NCI-H226 (cell line): ENCODE results near the gene SEMA3A.
"Not testable (repeated sequence)": the region's sequence is repeated elsewhere in the genome, so short reads cannot be mapped to it uniquely, and the experiment has no call there.

Experiments
- DNase-seq: peaks from one replicate; pipeline ENCODE4 v3.0.0-alpha.2; 2015

The SEMA3A gene

GRCh38 chr7:84107259-84107658 is 87.3 kb downstream of the SEMA3A start:
- DNase-seq: no peak

- DNase-seq: no peak
Observed at GRCh38 chr7:84106291-84106690, 88.3 kb downstream of the SEMA3A start.

DNA sequence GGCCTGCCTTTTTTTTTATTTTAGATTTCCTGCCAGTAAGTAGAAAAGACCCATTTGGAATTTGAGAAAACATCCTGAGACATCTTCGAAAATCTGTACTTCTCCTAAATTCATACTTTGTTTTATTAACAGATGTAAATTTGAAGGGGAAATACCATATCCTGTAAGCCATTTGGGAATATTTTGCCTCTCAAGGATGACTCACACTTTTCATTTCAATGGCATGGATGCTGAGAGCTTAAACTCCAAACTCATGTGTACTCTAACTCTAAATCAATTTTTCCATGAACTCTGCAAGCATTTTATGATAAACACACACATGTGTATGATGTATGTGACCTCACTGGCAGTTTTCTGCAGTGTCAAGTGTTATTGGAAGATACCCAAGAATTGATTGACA is 89.0 kb downstream of the SEMA3A start:
- no peak for DNase-seq

- DNase-seq: no peak
Observed at GRCh38 chr7:84104826-84105225, 89.8 kb downstream of the SEMA3A start.

GRCh38 chr7:84102213-84102612 is 92.4 kb downstream of the SEMA3A start:
- peak; percentile 34 for DNase-seq

DNA sequence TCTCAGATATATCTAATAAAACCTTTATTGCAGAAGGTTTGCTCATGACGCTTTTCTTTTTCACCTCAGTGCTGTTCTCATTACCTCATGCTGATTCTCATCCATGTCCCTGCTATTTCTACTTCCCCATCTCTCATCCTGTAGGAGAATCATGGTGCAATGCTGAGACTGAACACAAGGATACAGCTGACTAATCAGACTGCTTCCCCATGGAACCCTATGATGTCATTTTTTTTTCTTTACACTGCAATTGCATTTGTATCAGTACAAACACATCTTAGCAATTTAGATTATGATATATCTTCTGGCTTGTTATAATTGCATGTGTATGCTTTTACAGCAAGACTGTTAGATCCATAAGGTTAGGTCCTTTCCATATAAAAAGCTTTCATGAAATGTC is 93.7 kb downstream of the SEMA3A start:
- peak; percentile 56 for DNase-seq

GRCh38 chr7:84095971-84096370 is 98.6 kb downstream of the SEMA3A start:
- DNase-seq: no peak

DNA sequence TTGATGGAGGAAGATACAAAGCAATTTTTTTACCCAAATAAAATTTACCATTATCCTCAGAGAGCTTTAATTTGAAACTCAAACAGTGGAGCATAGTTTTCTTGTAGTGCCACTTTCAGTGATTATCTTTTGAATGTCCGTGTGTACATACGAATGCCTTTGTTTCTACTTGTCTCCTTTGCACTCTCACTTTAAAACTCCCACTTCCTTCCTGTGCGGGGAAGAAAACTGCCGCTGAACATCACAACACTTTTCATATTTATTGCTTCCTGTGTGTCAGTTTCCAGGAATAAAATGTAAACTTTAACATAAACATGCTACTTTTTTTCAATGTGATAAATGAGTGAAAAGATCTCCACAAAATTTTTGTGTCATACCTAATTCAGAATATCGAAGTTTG is 102.4 kb downstream of the SEMA3A start:
- no peak for DNase-seq

DNA sequence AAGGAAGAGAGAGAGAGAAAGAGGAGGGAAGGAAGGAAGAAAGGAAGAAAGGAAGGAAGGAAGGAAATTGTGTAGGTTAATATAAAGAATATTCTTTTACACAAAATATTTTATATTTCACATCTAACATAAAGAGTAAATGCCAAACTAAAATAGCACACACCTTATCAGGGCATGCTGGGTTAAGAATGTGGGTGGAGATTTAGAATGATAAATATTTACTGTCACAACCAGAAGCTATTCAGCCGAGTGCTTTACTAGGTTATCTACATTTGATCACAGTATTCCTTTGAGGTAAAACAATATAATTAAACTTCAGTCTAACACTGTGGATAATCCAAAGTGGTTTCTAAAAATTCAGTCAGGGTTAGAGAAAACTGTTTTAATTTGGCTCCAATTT is 103.3 kb downstream of the SEMA3A start:
- peak; percentile 6 for DNase-seq

GRCh38 chr7:84088802-84089201 is 105.8 kb downstream of the SEMA3A start:
- no peak for DNase-seq

GRCh38 chr7:84085998-84086397 is 108.6 kb downstream of the SEMA3A start:
- DNase-seq: no peak

DNA sequence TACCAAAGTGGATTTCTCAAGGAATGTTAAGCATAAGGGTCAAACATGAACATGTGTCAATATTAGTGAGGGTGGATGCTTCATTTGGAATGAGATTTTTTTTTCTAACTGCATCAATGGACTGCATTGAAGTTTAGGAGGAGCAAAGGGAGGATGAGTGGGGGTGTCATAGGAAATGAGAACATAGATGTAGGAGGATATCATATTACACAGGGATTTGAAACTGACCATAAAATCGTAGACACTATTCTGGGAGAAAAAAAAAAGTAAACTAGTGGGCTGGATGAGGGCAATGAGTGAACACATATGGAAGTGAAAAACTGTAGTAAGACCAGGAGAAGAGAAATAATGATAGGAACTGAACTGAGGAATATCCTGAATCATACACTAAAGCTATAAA is 109.4 kb downstream of the SEMA3A start:
- DNase-seq: peak; percentile 55

DNA sequence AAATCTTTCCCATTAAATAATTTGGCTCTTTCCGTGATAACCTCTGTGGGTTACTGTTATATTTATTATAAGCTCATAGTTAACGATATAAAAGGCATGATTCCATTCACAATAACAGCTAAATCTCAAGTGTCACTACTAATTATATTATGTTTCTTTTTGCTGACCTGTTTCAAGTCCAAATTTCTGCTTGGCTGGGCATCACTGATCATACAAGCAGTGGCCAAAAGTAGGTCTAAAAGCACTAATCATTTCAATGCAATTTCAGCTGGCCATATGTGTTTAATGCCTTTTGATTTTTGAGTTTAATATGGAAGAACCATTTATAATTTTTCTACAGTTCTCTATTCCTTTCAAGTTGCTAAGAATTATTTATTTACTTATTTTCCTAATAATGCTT is 110.7 kb downstream of the SEMA3A start:
- no peak for DNase-seq

DNA sequence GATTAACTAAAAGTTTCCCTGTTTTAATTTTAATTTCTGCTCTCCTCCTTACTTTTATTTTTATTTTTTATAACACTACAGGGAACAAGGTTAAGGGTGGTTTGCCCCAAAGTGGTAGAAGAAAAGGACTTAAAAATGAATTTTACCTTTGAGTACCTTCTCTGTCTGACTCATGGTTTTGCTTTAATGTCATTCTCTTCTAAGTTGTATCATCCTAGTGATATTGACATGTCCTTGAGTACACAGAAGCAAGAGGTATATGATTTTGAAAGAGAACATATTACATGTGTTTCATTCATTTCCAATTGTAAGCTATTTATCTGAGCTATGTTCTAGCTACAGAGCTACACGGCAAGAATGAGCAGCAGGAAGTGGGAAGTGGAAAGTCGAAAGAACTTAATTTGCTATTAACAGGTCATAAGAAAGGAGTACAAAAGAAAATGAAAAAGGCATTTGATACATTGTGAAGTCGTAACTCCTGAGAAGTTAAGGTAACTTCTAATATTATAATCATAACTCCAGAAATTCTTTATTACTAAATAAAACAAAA is 112.5 kb downstream of the SEMA3A start:
- no peak for DNase-seq

- DNase-seq: no peak
Observed at GRCh38 chr7:84077336-84077735, 117.3 kb downstream of the SEMA3A start.

DNA sequence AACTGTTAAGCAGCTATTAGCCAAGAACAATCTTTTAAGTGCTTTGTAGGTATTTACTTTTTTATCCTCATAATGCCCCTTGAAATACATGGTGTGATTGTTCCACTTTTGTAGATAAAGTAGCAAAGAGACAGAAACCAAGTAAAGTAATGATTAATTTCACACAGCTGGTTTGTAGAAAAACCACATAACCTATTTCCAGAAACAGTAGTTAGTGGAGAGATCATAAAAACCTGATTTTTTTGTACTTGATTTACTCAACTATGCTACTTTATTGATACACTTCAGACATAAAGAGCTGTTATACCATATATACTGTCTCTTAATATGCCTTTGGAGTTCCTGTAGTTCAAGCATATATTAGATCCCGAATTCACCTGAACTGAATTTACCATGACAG is 118.4 kb downstream of the SEMA3A start:
- no peak for DNase-seq

GRCh38 chr7:84073186-84073875 is 121.3 kb downstream of the SEMA3A start:
- no peak for DNase-seq

- DNase-seq: no peak
Observed at GRCh38 chr7:84070770-84071169, 123.8 kb downstream of the SEMA3A start.

DNA sequence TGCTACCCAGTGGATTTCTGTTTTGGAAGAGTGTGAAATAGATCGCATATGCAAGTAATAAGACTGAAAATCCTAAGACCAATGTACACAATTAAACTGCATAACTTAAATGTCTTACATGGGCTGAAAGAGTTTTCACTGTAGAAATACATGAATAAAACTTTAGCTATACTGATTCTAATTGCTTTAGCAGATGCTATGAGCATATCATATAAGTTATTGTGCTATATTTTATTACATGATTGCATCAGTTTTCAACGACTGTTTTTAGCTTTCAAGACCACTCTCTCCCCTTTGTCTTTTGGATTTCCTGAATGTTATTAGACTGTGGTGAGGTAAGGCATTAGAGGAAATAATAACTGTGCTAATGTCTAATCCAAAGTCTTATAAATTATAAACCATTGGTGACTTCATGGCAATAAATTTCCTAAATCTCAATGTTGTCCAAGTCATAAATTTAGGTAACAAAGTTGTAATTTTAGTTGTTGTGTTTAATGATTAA is 124.5 kb downstream of the SEMA3A start:
- DNase-seq: no peak

GRCh38 chr7:84069033-84069432 is 125.6 kb downstream of the SEMA3A start:
- peak; percentile 61 for DNase-seq

DNA sequence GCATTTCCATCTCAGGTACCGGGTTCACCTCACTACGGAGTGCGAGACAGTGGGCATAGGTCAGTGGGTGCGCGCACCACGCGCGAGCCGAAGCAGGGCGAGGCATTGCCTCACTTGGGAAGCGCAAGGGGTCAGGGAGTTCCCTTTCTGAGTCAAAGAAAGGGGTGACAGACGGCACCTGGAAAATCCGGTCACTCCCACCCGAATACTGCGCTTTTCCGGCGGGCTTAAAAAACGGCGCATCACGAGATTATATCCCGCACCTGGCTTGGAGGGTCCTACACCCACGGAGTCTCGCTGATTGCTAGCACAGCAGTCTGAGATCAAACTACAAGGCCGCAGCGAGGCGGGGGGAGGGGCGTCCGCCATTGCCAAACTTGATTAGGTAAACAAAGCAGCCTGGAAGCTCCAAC is 132.1 kb downstream of the SEMA3A start:
- not testable (repeated sequence) for DNase-seq

DNA sequence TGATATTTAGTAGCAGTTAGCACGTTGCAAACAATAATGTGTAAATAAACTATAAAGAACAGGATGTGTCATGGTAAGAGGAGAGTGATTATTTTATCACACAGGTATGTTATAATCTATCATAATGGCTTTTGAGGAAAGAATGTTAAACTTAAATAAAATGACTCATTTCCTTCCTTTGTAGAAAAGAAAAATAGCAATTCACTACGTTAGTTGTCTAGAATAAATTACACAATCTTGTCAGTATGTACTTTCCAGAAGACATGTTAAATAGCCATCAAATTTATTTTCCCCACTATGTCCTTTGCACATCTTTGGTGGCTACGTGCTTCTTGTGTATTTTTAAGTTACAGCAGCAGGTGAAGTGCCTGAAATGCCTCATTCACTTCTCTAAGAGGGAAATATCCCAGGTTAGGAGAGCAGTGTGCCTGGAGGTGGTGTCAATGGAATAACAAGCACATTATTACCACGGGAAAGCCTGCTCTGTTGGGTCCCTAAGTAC is 133.8 kb downstream of the SEMA3A start:
- DNase-seq: peak; percentile 48

DNA sequence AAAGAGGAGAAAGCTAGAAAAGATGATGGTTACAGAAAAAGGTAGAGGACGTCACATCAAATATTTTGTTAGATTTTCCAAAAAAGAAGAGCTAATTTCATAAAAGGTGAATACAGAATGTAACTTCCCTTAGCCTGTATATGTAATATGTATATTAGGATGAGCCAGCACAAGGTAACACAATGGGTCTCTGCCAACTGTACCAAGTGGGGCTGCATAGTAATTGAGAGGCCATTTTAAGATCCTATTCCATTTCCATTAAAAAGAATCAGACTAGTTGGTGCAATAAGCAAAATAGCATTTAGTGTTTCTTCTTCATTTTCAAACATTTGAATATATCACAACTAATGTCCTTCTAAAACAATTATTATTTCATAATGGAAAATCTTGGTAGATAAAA is 134.6 kb downstream of the SEMA3A start:
- no peak for DNase-seq

DNA sequence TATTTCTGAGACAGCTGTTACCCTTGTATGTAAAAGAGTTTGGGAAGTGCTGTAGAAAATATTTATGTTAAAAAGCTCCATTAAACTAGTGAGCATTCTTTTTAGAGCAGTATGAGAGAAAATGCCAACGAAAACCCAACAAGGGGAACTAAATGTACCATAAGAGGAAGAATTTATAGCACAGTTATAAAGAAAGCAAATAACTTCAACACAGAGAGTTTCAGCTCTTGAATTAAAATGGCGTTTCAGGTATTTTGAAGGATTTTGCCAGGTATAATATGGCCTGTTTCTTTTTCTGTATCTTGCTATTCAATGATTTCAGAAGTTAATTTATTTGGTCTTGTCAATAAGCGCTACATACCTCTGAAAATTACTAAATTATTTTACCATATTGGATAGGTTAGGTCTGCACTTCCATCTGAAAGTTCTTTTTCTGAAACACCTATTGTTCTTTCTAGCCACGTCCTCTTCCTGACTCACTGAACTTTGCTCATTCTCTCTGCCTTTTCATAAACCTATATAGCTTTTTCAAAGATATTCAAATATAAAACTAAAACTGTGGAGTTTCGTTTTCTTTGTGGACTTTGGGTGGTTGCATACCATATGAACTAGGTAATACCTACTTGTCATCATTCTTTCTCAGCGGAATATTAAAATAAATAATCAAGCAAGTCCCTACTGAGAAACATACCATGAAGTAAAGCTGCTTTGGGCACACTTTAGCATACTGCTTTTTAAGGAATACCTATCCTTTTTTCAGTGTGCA is 136.1 kb downstream of the SEMA3A start:
- DNase-seq: peak; percentile 40
